Transverse colon (tissue), 4 donors: ENCODE data around the gene NNAT. TPM values are rescaled to one million over a fixed set of nuclear protein-coding genes. Genes with fewer than 3 reads are reported as not detected.

Experiments used
- DNase-seq: peaks from one replicate; pipeline ENCODE4 v3.0.0-alpha.2; 2019
- H3K27ac ChIP-seq, 4 donors: fragments of 200-600 bp; sonication (generic); 2 replicates each; pipeline ENCODE4 v1.5.1; 2016 to 2018; ENCODE audit warnings: inconsistent platforms in 4 of 4
- H3K27me3 ChIP-seq: fragments of 200-600 bp; sonication (generic); 2 replicates; pipeline ENCODE4 v1.5.1; 2017; ENCODE audit warnings: inconsistent platforms
- H3K36me3 ChIP-seq, 4 donors: fragments of 200-600 bp; sonication (generic); 2 replicates each; pipeline ENCODE4 v1.5.1; 2017 to 2019; ENCODE audit warnings: inconsistent platforms in 4 of 4
- H3K4me1 ChIP-seq, 4 donors: fragments of 200-600 bp; sonication (generic); 2 replicates each; pipeline ENCODE4 v1.5.1; 2017 to 2020; ENCODE audit warnings: inconsistent platforms in 4 of 4
- H3K4me3 ChIP-seq, 4 donors: fragments of 200-600 bp; sonication (generic); 1 replicate in 1 of 4; 2 replicates in 3 of 4; pipeline versions ENCODE4 v1.5.1 to v1.6.1; 2017 to 2019; ENCODE audit warnings: inconsistent platforms in 4 of 4
- H3K9me3 ChIP-seq, 2 donors: fragments of 200-600 bp; sonication (generic); 2 replicates each; pipeline ENCODE4 v1.5.1; 2017 to 2019; ENCODE audit warnings: inconsistent platforms in 2 of 2
- EP300 ChIP-seq: sonication (generic); formaldehyde crosslinking; IDR thresholded peaks from one replicate; pipeline ENCODE4 v1.6.1; 2017; ENCODE audit warnings: antibody characterized with exemption, low read depth
- POLR2A ChIP-seq: fragments of 450-650 bp; IDR thresholded peaks from one replicate; pipeline ENCODE4 v1.6.1; 2016; ENCODE audit warnings: antibody characterized with exemption, mild to moderate bottlenecking, moderate library complexity
- POLR2AphosphoS5 ChIP-seq, 3 donors: sonication (generic); formaldehyde crosslinking; IDR thresholded peaks; one replicate each; pipeline ENCODE4 v1.6.1; 2016; ENCODE audit warnings: antibody characterized with exemption in 3 of 3
- WGBS, 2 donors: methylation state at CpG; one replicate each; pipeline ENCODE4 v1.1.5; 2018; ENCODE audit warnings: low coverage in 1 of 2; 5-methylcytosine and 5-hydroxymethylcytosine counted together
- in situ Hi-C, 4 donors: fragments of 200-750 bp; cut with MboI; loops; one replicate each; pipeline versions ENCODE4 v1.15.0 to v1.15.1; 2017; ENCODE audit warnings: low sequenced_read_pairs in 3 of 4, low pct_ligation_motif_present in 1 of 4, low pct_unique_long_range_greater_than_20kb in 1 of 4
- intact Hi-C: fragments of 100-400 bp; cut with DNase I; formaldehyde crosslinking; loops from one replicate; pipeline ENCODE4 v1.15.1; 2023; ENCODE audit warnings: low total_unique reads
- total RNA-seq, 4 donors: library from RNA; depleted of rRNA; stranded (reverse); fragments of >200 nt; gene quantifications; one replicate each; pipeline ENCODE4 v1.1.0, GENCODE V29; 2016
- TF ChIP-seq, protein P1 (sequence below), 5 experiments: fragments of 200-600 bp in 3 of 5; fragments of 450-650 bp in 2 of 5; sonication (generic) in 3 of 5; IDR thresholded peaks; 1 replicate in 2 of 5; 2 replicates in 3 of 5; pipeline ENCODE4 v1.5.1; 2016 to 2017; ENCODE audit warnings: antibody characterized with exemption in 5 of 5, inconsistent platforms in 3 of 5, mild to moderate bottlenecking in 2 of 5, moderate library complexity in 1 of 5

Gene NNAT
- total RNA-seq, 4 donors from 2014 or later = 11.3 to 33.0 (median 14.3) TPM

DNA sequence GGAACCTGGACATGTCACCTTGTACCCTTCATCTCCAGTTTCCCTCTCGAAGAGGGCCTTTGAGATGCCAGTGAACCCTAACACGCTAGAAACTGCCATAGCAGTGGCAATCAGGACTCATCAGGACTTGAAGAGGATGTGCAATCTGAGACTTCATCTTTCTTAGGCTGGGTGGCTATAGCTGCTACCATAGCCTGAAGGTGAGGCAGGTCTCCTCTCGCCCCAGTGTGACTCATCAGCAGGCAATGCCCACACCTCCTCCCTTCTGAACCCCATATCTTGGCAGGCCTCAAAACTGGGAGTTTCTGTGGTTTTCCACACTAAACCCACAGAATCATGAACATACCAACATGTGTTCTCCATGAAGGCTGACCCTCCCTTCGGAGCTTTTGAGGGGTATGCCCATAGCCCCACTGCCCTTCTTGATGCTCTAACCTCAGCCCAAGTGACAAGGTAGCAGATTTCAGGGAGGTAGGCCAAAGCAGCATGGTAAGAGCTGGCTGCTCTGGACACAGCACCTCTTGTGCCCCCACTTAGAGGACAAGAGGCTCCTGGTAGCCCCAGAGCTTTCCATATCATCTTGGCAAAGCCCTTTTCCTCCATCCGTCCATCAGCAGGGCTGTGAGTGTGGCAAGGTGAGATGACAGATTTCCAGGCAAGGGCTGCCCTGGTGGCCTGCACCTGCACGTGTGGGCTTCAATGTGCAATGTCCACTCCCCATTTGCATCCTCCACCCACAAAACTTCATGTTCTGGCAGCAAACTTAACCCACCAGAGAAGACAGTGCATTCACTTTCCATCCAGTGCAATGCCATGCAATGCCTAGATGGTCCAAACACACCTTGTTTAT lies 4.0 kb downstream of the NNAT start:
- in situ Hi-C loops = loop anchor here in 1 of 4 donors (25.0 kb wide), 1 partner anchor 138 kb away; no protein-coding TSS in a partner anchor
- no peaks in the 10 kb centered on the region for H3K9me3 ChIP-seq
- H3K36me3 ChIP-seq = no peaks in the 10 kb centered on the region
- H3K27me3 ChIP-seq = no peaks in the 10 kb centered on the region
- intact Hi-C loops = loop anchor here (10.0 kb wide), 1 partner anchor 320 kb away; no protein-coding TSS in a partner anchor
- TF ChIP-seq EP300 (no peak), POLR2A (no peak), POLR2AphosphoS5 (IDR thresholded peaks at IDR 0.05) (no peak)
- TF ChIP-seq, protein P1, sequence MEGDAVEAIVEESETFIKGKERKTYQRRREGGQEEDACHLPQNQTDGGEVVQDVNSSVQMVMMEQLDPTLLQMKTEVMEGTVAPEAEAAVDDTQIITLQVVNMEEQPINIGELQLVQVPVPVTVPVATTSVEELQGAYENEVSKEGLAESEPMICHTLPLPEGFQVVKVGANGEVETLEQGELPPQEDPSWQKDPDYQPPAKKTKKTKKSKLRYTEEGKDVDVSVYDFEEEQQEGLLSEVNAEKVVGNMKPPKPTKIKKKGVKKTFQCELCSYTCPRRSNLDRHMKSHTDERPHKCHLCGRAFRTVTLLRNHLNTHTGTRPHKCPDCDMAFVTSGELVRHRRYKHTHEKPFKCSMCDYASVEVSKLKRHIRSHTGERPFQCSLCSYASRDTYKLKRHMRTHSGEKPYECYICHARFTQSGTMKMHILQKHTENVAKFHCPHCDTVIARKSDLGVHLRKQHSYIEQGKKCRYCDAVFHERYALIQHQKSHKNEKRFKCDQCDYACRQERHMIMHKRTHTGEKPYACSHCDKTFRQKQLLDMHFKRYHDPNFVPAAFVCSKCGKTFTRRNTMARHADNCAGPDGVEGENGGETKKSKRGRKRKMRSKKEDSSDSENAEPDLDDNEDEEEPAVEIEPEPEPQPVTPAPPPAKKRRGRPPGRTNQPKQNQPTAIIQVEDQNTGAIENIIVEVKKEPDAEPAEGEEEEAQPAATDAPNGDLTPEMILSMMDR (IDR thresholded peaks at IDR 0.05) = no peak
- no peak overlapping the region for H3K4me3 ChIP-seq
- 38 to 80% methylated on average over 1 to 6 of the region's 6 CpGs for WGBS, 2 donors
- peaks cover 22 to 65% (median 54%) of the 10 kb centered on the region in 4 donors for H3K4me1 ChIP-seq
- peak; percentile 18 for DNase-seq
- H3K27ac ChIP-seq = peak overlapping the region; percentile 92 to 99 (median 94)

DNA sequence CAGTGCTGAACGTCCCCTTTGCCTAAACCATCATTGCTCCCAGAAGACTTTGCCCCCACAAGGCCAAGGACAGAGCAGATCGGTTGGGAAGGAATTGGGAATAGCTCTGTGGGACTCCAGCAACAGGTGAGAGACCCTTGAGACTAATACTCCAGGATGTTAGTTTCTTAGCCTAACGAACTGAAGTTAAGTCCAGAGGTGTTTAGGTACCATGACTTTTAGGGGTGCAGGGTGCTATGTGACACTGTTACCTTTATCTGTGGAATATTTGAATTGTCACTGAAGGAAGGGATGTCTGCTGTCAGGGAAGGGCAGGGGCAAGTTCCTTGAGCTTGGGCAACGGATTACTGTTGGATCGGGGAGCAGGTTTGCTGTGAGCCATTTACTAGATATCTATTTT lies 4.8 kb downstream of the NNAT start:
- intact Hi-C loops (loop anchor here (10.0 kb wide), 1 partner anchor 321 kb away; no protein-coding TSS in a partner anchor), in situ Hi-C loops (loop anchor here in 1 of 4 donors (25.0 kb wide), 1 partner anchor 139 kb away; no protein-coding TSS in a partner anchor)
- peak overlapping the region in 2 of 4 donors; percentile 89 to 96 for H3K4me3 ChIP-seq
- peaks cover 22 to 60% (median 52%) of the 10 kb centered on the region in 4 donors for H3K4me1 ChIP-seq
- H3K9me3 ChIP-seq = no peaks in the 10 kb centered on the region
- WGBS, 2 donors = 63 to 71% methylated on average over 3 to 5 of the region's 5 CpGs
- no peaks in the 10 kb centered on the region for H3K36me3 ChIP-seq
- no peaks in the 10 kb centered on the region for H3K27me3 ChIP-seq
- peak; percentile 4 for DNase-seq
- TF ChIP-seq POLR2A (no peak), EP300 (no peak), POLR2AphosphoS5 (IDR thresholded peaks at IDR 0.05) (no peak)
- peak overlapping the region; percentile 92 to 99 (median 94) for H3K27ac ChIP-seq

DNA sequence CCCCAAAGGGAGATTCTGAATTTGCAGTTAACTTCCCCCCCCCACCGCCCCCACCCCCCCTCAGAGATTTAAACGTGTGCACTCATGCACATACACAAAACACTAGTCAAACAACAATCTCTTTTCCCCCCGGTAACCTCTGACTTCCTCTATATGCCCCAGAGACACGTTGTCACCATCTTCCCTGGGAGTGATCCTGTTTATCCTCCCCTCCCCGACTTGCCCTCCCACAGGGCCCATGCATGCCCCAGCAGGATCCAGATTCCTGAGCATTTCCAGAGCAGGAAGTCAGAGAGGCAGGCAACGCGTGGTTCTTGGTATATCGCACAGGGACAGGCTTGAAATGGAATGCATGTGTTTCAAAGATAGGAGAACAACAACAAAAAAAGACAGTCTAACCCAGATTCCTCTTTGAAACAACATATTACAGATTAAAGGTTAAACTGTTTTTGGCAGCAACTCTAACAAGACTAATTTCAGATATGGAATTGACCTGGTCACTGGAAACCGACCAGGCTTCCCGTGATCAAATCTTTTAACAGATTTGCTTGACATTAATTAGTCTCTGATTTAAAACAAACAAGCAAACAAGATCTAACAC lies 5.3 kb downstream of the NNAT start:
- Histone ChIP-seq H3K27ac (peak overlapping the region; percentile 92 to 99 (median 94)), H3K4me3 (peak overlapping the region; percentile 87 to 100 (median 92)), H3K27me3 (no peaks in the 10 kb centered on the region), H3K36me3 (no peaks in the 10 kb centered on the region), H3K4me1 (peaks cover 22 to 60% (median 52%) of the 10 kb centered on the region in 4 donors), H3K9me3 (no peaks in the 10 kb centered on the region)
- TF ChIP-seq POLR2AphosphoS5 (IDR thresholded peaks at IDR 0.05) (peak; percentile 55 to 66 (median 61)), EP300 (no peak)
- TF ChIP-seq, protein P1 (IDR thresholded peaks at IDR 0.05) = no peak
- in situ Hi-C loops = loop anchor here in 1 of 4 donors (25.0 kb wide), 1 partner anchor 139 kb away; no protein-coding TSS in a partner anchor
- DNase-seq = peak; percentile 33
- 6 to 7% methylated on average over 5 to 10 of the region's 10 CpGs for WGBS, 2 donors
- intact Hi-C loops = loop anchor here (10.0 kb wide), 1 partner anchor 322 kb away; no protein-coding TSS in a partner anchor

DNA sequence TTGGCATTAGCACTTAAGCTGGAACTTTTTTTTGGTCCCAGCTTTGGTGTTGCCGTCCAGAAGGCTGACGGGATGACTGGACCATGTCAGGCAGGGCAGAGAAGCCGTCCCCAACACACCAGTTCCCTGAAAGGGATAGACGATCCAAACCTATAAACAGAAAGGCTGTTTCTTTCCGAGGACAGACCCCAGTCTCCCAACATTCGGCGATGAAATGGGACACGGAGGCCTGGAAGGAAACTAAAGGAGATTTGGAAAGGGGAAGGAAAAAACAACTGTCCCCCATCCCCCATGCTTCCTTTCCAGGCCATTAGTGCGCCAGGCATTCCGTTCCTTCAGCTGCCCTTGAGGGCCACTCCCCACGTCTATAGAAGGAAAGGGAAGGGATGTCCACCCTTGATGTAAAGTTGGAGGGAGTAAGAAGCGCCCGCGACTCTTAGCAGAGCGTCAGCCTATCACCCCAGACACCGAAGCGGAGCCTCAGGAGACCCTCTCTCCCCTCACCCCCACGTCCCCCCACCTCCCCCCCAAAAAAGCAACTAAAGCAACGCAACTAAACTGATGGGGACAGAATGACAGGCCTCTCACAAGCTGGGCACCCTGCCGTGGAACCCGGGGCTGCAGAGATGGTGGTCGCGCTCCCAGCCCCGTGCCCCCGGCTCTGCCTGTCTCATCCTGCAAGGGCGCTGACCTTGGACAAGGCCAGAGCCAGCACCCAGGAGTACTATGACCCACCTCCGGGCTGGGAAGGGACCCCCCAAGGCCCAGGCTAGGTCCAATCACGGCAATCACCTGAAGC lies 6.0 kb downstream of the NNAT start:
- intact Hi-C loops (loop anchor here (10.0 kb wide), 1 partner anchor 322 kb away; no protein-coding TSS in a partner anchor), in situ Hi-C loops (loop anchor here in 1 of 4 donors (25.0 kb wide), 1 partner anchor 140 kb away; no protein-coding TSS in a partner anchor)
- Histone ChIP-seq H3K36me3 (no peaks in the 10 kb centered on the region), H3K4me3 (peak overlapping the region; percentile 87 to 100 (median 92)), H3K27ac (peak overlapping the region; percentile 92 to 99 (median 94)), H3K27me3 (no peaks in the 10 kb centered on the region), H3K4me1 (peaks cover 22 to 56% (median 49%) of the 10 kb centered on the region in 4 donors), H3K9me3 (no peaks in the 10 kb centered on the region)
- TF ChIP-seq POLR2A (no peak), EP300 (no peak), POLR2AphosphoS5 (IDR thresholded peaks at IDR 0.05) (no peak)
- DNase-seq = peak; percentile 41
- WGBS, 2 donors = 0 to 1% methylated on average over 8 to 28 of the region's 28 CpGs
